ENCODE measurements around the gene MXD3. TPM values are rescaled to one million over a fixed set of nuclear protein-coding genes. Genes with fewer than 3 reads are reported as not detected.

Gene MXD3
- total and polyA plus RNA-seq, 2 experiments from 2014 or later: 9.9 to 11.6 TPM

DNA sequence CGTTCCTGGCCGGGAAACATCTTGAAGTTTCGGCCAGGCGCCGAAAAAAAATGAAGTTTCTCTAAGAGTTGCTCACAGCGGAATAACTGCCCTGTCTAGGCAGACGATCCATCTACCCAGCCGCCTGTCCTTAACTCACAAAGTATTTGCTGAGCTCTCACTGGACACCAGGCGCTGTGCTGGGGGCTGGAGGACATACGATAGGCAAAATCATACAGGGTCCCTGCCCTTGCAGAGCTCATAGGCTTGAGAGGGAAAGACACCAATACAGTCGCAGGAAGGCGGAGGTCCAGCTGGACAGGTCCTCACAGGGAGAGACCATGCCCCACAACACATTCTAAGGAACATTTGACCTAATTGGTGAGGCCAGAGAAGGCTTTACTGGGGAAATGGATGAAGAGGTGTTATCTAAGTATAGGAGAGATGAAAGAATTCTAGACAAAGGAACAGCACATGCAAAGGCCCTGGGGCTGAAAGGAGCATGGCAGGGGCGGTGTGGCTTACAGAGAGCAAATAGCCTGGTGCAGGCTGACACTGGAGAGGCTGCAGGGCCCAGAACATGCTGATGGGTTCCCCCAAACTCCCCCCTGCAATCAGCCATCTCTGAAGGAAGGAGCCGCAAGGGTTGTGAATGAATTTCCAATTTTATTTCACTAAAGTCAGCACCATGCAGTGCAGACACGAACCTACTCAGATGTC, 2.0 kb upstream of the MXD3 start:
- TF ChIP-seq ZNF114 (CRISPR knock-in tag; IDR thresholded peaks at IDR 0.05) (no peak), JUNB (IDR thresholded peaks at IDR 0.05; ENCODE audit: unreplicated experiment) (no peak), ZNF331 (CRISPR knock-in tag; IDR thresholded peaks at IDR 0.05; ENCODE audit: low read depth) (no peak), NANOG (IDR thresholded peaks at IDR 0.05; ENCODE audit: borderline replicate concordance) (no peak), CREB1 (CRISPR knock-in tag; IDR thresholded peaks at IDR 0.05; ENCODE audit: low read depth) (no peak), EZH2phosphoT487 (IDR thresholded peaks at IDR 0.05; ENCODE audit: unreplicated experiment) (no peak), STAT1 (IDR thresholded peaks at IDR 0.05; ENCODE audit: unreplicated experiment) (no peak), EZH2 (IDR thresholded peaks at IDR 0.05; ENCODE audit: low read depth, unreplicated experiment) (no peak), POLR2AphosphoS5 (IDR thresholded peaks at IDR 0.05; ENCODE audit: low read depth) (no peak)
- TF ChIP-seq, protein P1, sequence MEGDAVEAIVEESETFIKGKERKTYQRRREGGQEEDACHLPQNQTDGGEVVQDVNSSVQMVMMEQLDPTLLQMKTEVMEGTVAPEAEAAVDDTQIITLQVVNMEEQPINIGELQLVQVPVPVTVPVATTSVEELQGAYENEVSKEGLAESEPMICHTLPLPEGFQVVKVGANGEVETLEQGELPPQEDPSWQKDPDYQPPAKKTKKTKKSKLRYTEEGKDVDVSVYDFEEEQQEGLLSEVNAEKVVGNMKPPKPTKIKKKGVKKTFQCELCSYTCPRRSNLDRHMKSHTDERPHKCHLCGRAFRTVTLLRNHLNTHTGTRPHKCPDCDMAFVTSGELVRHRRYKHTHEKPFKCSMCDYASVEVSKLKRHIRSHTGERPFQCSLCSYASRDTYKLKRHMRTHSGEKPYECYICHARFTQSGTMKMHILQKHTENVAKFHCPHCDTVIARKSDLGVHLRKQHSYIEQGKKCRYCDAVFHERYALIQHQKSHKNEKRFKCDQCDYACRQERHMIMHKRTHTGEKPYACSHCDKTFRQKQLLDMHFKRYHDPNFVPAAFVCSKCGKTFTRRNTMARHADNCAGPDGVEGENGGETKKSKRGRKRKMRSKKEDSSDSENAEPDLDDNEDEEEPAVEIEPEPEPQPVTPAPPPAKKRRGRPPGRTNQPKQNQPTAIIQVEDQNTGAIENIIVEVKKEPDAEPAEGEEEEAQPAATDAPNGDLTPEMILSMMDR (conservative IDR thresholded peaks at IDR 0.05; ENCODE audit: low read depth in 2 of 2): no peak
- TF ChIP-seq, protein P2, sequence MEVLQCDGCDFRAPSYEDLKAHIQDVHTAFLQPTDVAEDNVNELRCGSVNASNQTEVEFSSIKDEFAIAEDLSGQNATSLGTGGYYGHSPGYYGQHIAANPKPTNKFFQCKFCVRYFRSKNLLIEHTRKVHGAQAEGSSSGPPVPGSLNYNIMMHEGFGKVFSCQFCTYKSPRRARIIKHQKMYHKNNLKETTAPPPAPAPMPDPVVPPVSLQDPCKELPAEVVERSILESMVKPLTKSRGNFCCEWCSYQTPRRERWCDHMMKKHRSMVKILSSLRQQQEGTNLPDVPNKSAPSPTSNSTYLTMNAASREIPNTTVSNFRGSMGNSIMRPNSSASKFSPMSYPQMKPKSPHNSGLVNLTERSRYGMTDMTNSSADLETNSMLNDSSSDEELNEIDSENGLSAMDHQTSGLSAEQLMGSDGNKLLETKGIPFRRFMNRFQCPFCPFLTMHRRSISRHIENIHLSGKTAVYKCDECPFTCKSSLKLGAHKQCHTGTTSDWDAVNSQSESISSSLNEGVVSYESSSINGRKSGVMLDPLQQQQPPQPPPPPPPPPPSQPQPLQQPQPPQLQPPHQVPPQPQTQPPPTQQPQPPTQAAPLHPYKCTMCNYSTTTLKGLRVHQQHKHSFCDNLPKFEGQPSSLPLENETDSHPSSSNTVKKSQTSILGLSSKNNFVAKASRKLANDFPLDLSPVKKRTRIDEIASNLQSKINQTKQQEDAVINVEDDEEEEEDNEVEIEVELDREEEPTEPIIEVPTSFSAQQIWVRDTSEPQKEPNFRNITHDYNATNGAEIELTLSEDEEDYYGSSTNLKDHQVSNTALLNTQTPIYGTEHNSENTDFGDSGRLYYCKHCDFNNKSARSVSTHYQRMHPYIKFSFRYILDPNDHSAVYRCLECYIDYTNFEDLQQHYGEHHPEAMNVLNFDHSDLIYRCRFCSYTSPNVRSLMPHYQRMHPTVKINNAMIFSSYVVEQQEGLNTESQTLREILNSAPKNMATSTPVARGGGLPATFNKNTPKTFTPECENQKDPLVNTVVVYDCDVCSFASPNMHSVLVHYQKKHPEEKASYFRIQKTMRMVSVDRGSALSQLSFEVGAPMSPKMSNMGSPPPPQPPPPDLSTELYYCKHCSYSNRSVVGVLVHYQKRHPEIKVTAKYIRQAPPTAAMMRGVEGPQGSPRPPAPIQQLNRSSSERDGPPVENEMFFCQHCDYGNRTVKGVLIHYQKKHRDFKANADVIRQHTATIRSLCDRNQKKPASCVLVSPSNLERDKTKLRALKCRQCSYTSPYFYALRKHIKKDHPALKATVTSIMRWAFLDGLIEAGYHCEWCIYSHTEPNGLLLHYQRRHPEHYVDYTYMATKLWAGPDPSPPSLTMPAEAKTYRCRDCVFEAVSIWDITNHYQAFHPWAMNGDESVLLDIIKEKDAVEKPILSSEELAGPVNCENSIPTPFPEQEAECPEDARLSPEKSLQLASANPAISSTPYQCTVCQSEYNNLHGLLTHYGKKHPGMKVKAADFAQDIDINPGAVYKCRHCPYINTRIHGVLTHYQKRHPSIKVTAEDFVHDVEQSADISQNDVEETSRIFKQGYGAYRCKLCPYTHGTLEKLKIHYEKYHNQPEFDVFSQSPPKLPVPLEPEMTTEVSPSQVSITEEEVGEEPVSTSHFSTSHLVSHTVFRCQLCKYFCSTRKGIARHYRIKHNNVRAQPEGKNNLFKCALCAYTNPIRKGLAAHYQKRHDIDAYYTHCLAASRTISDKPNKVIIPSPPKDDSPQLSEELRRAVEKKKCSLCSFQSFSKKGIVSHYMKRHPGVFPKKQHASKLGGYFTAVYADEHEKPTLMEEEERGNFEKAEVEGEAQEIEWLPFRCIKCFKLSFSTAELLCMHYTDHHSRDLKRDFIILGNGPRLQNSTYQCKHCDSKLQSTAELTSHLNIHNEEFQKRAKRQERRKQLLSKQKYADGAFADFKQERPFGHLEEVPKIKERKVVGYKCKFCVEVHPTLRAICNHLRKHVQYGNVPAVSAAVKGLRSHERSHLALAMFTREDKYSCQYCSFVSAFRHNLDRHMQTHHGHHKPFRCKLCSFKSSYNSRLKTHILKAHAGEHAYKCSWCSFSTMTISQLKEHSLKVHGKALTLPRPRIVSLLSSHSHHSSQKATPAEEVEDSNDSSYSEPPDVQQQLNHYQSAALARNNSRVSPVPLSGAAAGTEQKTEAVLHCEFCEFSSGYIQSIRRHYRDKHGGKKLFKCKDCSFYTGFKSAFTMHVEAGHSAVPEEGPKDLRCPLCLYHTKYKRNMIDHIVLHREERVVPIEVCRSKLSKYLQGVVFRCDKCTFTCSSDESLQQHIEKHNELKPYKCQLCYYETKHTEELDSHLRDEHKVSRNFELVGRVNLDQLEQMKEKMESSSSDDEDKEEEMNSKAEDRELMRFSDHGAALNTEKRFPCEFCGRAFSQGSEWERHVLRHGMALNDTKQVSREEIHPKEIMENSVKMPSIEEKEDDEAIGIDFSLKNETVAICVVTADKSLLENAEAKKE (CRISPR knock-in tag; IDR thresholded peaks at IDR 0.05): no peak
- TF ChIP-seq, protein P3, sequence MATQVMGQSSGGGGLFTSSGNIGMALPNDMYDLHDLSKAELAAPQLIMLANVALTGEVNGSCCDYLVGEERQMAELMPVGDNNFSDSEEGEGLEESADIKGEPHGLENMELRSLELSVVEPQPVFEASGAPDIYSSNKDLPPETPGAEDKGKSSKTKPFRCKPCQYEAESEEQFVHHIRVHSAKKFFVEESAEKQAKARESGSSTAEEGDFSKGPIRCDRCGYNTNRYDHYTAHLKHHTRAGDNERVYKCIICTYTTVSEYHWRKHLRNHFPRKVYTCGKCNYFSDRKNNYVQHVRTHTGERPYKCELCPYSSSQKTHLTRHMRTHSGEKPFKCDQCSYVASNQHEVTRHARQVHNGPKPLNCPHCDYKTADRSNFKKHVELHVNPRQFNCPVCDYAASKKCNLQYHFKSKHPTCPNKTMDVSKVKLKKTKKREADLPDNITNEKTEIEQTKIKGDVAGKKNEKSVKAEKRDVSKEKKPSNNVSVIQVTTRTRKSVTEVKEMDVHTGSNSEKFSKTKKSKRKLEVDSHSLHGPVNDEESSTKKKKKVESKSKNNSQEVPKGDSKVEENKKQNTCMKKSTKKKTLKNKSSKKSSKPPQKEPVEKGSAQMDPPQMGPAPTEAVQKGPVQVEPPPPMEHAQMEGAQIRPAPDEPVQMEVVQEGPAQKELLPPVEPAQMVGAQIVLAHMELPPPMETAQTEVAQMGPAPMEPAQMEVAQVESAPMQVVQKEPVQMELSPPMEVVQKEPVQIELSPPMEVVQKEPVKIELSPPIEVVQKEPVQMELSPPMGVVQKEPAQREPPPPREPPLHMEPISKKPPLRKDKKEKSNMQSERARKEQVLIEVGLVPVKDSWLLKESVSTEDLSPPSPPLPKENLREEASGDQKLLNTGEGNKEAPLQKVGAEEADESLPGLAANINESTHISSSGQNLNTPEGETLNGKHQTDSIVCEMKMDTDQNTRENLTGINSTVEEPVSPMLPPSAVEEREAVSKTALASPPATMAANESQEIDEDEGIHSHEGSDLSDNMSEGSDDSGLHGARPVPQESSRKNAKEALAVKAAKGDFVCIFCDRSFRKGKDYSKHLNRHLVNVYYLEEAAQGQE (IDR thresholded peaks at IDR 0.05; ENCODE audit: unreplicated experiment): no peak
- TF ChIP-seq, protein P4, sequence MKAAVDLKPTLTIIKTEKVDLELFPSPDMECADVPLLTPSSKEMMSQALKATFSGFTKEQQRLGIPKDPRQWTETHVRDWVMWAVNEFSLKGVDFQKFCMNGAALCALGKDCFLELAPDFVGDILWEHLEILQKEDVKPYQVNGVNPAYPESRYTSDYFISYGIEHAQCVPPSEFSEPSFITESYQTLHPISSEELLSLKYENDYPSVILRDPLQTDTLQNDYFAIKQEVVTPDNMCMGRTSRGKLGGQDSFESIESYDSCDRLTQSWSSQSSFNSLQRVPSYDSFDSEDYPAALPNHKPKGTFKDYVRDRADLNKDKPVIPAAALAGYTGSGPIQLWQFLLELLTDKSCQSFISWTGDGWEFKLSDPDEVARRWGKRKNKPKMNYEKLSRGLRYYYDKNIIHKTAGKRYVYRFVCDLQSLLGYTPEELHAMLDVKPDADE (IDR thresholded peaks at IDR 0.05): no peak
- H3K4me3 ChIP-seq: no peak overlapping the region
- no peak overlapping the region for H3K27ac Mint-ChIP-seq
- H3K9me3 Mint-ChIP-seq: no peaks in the 10 kb centered on the region; the same call in 2 of the 3 replicates
- peaks cover 11% of the 10 kb centered on the region; the same call in 1 of the 2 replicates for H4K20me1 ChIP-seq (replicated peaks; ENCODE audit: insufficient read depth)
- H3K36me3 Mint-ChIP-seq (ENCODE audit: low read depth): no peaks in the 10 kb centered on the region; the same call in 2 of the 3 replicates
- no peak overlapping the region for H2AFZ ChIP-seq
- DNase-seq (ENCODE audit: low spot score): no peak
- peaks cover 23% of the 10 kb centered on the region for H3K4me1 Mint-ChIP-seq
- H3K79me2 ChIP-seq (replicated peaks; ENCODE audit: insufficient read depth): no peaks in the 10 kb centered on the region
- peaks cover 12% of the 10 kb centered on the region for H3F3A ChIP-seq (replicated peaks; ENCODE audit: low read depth)
- peaks cover 23% of the 10 kb centered on the region for H3K27me3 Mint-ChIP-seq (ENCODE audit: insufficient read depth, low read depth, poor library complexity)
- H3K27me3 ChIP-seq (ENCODE audit: insufficient read depth): no peaks in the 10 kb centered on the region
- H3K4me2 ChIP-seq: no peak overlapping the region
- H3K36me3 ChIP-seq (ENCODE audit: insufficient read depth): no peaks in the 10 kb centered on the region
- ATAC-seq: no peak
- peaks cover 12% of the 10 kb centered on the region for H3K4me1 ChIP-seq (ENCODE audit: insufficient read depth)
- no peak overlapping the region for H3K27ac ChIP-seq (ENCODE audit: low read depth)
- H3K9me2 ChIP-seq (ENCODE audit: insufficient read depth): no peaks in the 10 kb centered on the region
- H3K4me3 Mint-ChIP-seq: no peak overlapping the region

All from GM23338 (cell line).